ENCODE data around the gene IKZF1. TPM values are rescaled to one million over a fixed set of nuclear protein-coding genes. Genes with fewer than 3 reads are reported as not detected.

The IKZF1 gene
- total and polyA plus RNA-seq, 2 of the 13 experiments (the other 11 are each of a cell fraction or from before 2014, with no cell fraction given), result not detected

DNA sequence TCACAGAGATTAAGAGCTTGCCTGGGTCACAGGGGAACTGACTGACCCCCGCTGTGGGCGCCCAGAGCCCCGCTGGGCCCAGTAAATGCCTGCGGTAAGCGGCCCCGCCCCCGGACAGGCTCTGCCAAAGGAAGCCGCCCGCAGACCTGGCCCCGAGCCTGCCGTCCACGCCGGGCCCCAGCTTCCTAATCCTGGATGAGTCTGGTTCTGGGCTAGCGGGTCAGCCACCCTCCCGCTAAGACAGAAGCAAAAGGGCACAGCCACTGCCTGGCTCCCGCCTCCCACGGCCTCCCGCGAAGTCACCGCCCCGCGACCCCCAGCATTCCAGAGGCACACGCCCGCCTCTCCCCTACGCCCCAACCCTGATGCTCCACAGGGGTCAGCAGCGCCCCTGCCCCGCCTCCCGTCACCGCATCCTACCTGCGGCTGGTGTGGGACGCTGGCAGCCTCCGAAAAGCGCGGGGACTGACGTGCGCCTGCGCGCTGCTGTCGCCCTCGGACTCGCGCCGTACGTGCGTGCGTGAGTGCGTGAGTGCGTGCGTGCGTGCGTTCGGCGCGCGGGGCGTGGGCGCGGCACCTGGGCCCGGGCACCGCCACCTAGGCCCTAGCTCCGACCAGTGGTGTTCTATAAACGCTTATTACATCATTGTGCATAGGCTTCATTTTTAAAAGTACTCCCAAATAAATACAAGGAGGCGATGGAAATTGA, 145.5 kb downstream of the IKZF1 start, which contains the start of gene FIGNL1 (continued):
- TF ChIP-seq, protein P1, sequence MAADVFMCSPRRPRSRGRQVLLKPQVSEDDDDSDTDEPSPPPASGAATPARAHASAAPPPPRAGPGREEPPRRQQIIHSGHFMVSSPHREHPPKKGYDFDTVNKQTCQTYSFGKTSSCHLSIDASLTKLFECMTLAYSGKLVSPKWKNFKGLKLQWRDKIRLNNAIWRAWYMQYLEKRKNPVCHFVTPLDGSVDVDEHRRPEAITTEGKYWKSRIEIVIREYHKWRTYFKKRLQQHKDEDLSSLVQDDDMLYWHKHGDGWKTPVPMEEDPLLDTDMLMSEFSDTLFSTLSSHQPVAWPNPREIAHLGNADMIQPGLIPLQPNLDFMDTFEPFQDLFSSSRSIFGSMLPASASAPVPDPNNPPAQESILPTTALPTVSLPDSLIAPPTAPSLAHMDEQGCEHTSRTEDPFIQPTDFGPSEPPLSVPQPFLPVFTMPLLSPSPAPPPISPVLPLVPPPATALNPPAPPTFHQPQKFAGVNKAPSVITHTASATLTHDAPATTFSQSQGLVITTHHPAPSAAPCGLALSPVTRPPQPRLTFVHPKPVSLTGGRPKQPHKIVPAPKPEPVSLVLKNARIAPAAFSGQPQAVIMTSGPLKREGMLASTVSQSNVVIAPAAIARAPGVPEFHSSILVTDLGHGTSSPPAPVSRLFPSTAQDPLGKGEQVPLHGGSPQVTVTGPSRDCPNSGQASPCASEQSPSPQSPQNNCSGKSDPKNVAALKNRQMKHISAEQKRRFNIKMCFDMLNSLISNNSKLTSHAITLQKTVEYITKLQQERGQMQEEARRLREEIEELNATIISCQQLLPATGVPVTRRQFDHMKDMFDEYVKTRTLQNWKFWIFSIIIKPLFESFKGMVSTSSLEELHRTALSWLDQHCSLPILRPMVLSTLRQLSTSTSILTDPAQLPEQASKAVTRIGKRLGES (CRISPR knock-in tag; IDR thresholded peaks at IDR 0.05; ENCODE audit: borderline replicate concordance), result no peak
- peak; percentile 36; the same call in 1 of the 2 replicates for TF ChIP-seq SP5 (CRISPR knock-in tag; IDR thresholded peaks at IDR 0.05; ENCODE audit: borderline replicate concordance, low read depth)
- TF ChIP-seq, protein P2, sequence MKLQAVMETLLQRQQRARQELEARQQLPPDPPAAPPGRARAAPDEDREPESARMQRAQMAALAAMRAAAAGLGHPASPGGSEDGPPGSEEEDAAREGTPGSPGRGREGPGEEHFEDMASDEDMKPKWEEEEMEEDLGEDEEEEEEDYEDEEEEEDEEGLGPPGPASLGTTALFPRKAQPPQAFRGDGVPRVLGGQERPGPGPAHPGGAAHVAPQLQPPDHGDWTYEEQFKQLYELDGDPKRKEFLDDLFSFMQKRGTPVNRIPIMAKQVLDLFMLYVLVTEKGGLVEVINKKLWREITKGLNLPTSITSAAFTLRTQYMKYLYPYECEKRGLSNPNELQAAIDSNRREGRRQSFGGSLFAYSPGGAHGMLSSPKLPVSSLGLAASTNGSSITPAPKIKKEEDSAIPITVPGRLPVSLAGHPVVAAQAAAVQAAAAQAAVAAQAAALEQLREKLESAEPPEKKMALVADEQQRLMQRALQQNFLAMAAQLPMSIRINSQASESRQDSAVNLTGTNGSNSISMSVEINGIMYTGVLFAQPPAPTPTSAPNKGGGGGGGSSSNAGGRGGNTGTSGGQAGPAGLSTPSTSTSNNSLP (IDR thresholded peaks at IDR 0.05; ENCODE audit: low read depth, low read length), result no peak
- TF ChIP-seq ZBTB43 (CRISPR knock-in tag; conservative IDR thresholded peaks at IDR 0.05), result peak; percentile 17; the same call in 1 of the 2 replicates
- TF ChIP-seq ZNF44 (CRISPR knock-in tag; IDR thresholded peaks at IDR 0.05), result peak; percentile 80
- TF ChIP-seq ZFP90 (CRISPR knock-in tag; IDR thresholded peaks at IDR 0.05; ENCODE audit: borderline replicate concordance), result no peak; the same call in 1 of the 2 replicates
- TF ChIP-seq SMARCC2 (IDR thresholded peaks at IDR 0.05), result no peak
- TF ChIP-seq ZNF382 (CRISPR knock-in tag; IDR thresholded peaks at IDR 0.05; ENCODE audit: borderline replicate concordance), result no peak
- TF ChIP-seq ZNF891 (CRISPR knock-in tag; IDR thresholded peaks at IDR 0.05), result peak; percentile 81
- TF ChIP-seq RFXANK (CRISPR knock-in tag; IDR thresholded peaks at IDR 0.05), result no peak
- TF ChIP-seq, protein P3, sequence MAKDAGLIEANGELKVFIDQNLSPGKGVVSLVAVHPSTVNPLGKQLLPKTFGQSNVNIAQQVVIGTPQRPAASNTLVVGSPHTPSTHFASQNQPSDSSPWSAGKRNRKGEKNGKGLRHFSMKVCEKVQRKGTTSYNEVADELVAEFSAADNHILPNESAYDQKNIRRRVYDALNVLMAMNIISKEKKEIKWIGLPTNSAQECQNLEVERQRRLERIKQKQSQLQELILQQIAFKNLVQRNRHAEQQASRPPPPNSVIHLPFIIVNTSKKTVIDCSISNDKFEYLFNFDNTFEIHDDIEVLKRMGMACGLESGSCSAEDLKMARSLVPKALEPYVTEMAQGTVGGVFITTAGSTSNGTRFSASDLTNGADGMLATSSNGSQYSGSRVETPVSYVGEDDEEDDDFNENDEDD (CRISPR knock-in tag; IDR thresholded peaks at IDR 0.05; ENCODE audit: borderline replicate concordance), result peak; percentile 99
- TF ChIP-seq, protein P4, sequence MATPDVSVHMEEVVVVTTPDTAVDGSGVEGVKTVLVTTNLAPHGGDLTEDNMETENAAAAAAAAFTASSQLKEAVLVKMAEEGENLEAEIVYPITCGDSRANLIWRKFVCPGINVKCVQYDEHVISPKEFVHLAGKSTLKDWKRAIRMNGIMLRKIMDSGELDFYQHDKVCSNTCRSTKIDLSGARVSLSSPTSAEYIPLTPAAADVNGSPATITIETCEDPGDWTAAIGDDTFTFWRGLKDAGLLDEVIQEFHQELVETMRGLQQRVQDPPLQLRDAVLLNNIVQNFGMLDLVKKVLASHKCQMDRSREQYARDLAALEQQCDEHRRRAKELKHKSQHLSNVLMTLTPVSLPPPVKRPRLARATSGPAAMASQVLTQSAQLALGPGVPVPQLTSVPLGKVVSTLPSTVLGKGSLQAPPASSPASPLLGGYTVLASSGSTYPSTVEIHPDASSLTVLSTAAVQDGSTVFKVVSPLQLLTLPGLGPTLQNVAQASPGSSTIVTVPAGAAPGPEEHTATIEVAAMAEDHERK (CRISPR knock-in tag; IDR thresholded peaks at IDR 0.05; ENCODE audit: low read depth), result peak; percentile 100
- TF ChIP-seq ATRX (CRISPR knock-in tag; IDR thresholded peaks at IDR 0.05; ENCODE audit: borderline replicate concordance), result no peak
- TF ChIP-seq REPIN1 (CRISPR knock-in tag; IDR thresholded peaks at IDR 0.05; ENCODE audit: borderline replicate concordance, low read depth), result peak; percentile 79; the same call in 1 of the 2 replicates
- no peak for TF ChIP-seq SOX6 (IDR thresholded peaks at IDR 0.05)
- peak; percentile 35 for TF ChIP-seq SOX6 (CRISPR knock-in tag; IDR thresholded peaks at IDR 0.05)
- peak in 1 of 2 experiments; percentile 84; a peak in 2 of 4 replicates for TF ChIP-seq POLR2A (IDR thresholded peaks at IDR 0.05; ENCODE audit: insufficient read depth in 1 of 2, low read depth in 2 of 2, low read length in 2 of 2)
- TF ChIP-seq MTA1 (CRISPR knock-in tag; IDR thresholded peaks at IDR 0.05; ENCODE audit: borderline replicate concordance), result peak; percentile 65; the same call in 1 of the 2 replicates
- peak; percentile 79; the same call in 1 of the 2 replicates for TF ChIP-seq CREBL2 (CRISPR knock-in tag; IDR thresholded peaks at IDR 0.05; ENCODE audit: borderline replicate concordance)
